B cell (primary cell): Measurements from ENCODE around the gene GPR183.

ENCODE experiments used
- CTCF ChIP-seq: fragments of 200-600 bp; IDR thresholded peaks from one replicate; pipeline ENCODE4 v1.8.0; 2022; ENCODE audit warnings: antibody characterized with exemption, mild to moderate bottlenecking
- EZH2 ChIP-seq: IDR thresholded peaks from 2 replicates; pipeline ENCODE4 v1.6.1; 2012; ENCODE audit warnings: borderline replicate concordance, low read depth, mild to moderate bottlenecking, moderate library complexity, low read length; ENCODE audit not compliant: insufficient read depth, poor library complexity, severe bottlenecking

- no peak for TF ChIP-seq CTCF
- no peak for TF ChIP-seq EZH2
Measured at GRCh38 chr13:99267927-99268326, 39.3 kb downstream of the GPR183 start.
